GM21528 (cell line): ENCODE results near the gene NDUFAF7.
A peak's percentile ranks its signal among the peaks of the same experiment; 100 is the strongest.
"Not testable (repeated sequence)": the region's sequence is repeated elsewhere in the genome, so short reads cannot be mapped to it uniquely, and the experiment has no call there.

ENCODE experiments used
- ATAC-seq: cut with Tn5 transposase; IDR thresholded peaks from one replicate; pipeline ENCODE4 v1.9.1; 2021; ENCODE audit warnings: mild to moderate bottlenecking, moderate library complexity; ENCODE audit not compliant: unreplicated experiment, low FRiP score

NDUFAF7 gene

GRCh38 chr2:37211212-37211611 lies 20.2 kb upstream of the NDUFAF7 start:
- no peak for ATAC-seq

GRCh38 chr2:37211939-37212338 lies 19.5 kb upstream of the NDUFAF7 start:
- no peak for ATAC-seq

GRCh38 chr2:37215250-37215649 lies 16.2 kb upstream of the NDUFAF7 start:
- no peak for ATAC-seq

GRCh38 chr2:37219046-37219445 lies 12.4 kb upstream of the NDUFAF7 start:
- ATAC-seq, result no peak

GRCh38 chr2:37223131-37223530 lies 8.3 kb upstream of the NDUFAF7 start:
- ATAC-seq, result no peak

GRCh38 chr2:37224063-37224462 lies 7.4 kb upstream of the NDUFAF7 start:
- no peak for ATAC-seq

- ATAC-seq, result not testable (repeated sequence)
These were observed 6.3 kb upstream of the NDUFAF7 start for GRCh38 chr2:37225129-37225528.

- no peak for ATAC-seq
These were observed 4.6 kb upstream of the NDUFAF7 start for GRCh38 chr2:37226863-37227262.

- ATAC-seq, result no peak
These were observed 2.7 kb upstream of the NDUFAF7 start for GRCh38 chr2:37228788-37229187.

GRCh38 chr2:37230581-37230980 lies 877 bp upstream of the NDUFAF7 start:
- ATAC-seq, result no peak

GRCh38 chr2:37232131-37232933 lies 874 bp downstream of the NDUFAF7 start:
- peak; percentile 20 for ATAC-seq

- no peak for ATAC-seq
These were observed 12.0 kb downstream of the NDUFAF7 start for GRCh38 chr2:37243435-37243834.

GRCh38 chr2:37244017-37244416 lies 12.6 kb downstream of the NDUFAF7 start:
- peak; percentile 86 for ATAC-seq

GRCh38 chr2:37244755-37245154 lies 13.3 kb downstream of the NDUFAF7 start:
- no peak for ATAC-seq

- ATAC-seq, result no peak
These were observed 14.7 kb downstream of the NDUFAF7 start for GRCh38 chr2:37246205-37246604.

GRCh38 chr2:37250869-37251740 lies 19.6 kb downstream of the NDUFAF7 start:
- no peak for ATAC-seq

GRCh38 chr2:37262522-37262921 lies 31.1 kb downstream of the NDUFAF7 start:
- ATAC-seq, result no peak

GRCh38 chr2:37263839-37264238 lies 32.4 kb downstream of the NDUFAF7 start:
- no peak for ATAC-seq

- no peak for ATAC-seq
These were observed 36.2 kb downstream of the NDUFAF7 start for GRCh38 chr2:37267685-37268084.

GRCh38 chr2:37268111-37268510 lies 36.7 kb downstream of the NDUFAF7 start:
- ATAC-seq, result no peak

- ATAC-seq, result no peak
These were observed 40.1 kb downstream of the NDUFAF7 start for GRCh38 chr2:37271376-37272067.
